GM18519 (cell line): Measurements from ENCODE around the gene GABRA5.

Experiments used
- ATAC-seq: cut with Tn5 transposase; IDR thresholded peaks from one replicate; pipeline ENCODE4 v1.9.1; 2021; ENCODE audit warnings: mild to moderate bottlenecking, moderate library complexity; ENCODE audit not compliant: unreplicated experiment, low FRiP score

The GABRA5 gene

DNA sequence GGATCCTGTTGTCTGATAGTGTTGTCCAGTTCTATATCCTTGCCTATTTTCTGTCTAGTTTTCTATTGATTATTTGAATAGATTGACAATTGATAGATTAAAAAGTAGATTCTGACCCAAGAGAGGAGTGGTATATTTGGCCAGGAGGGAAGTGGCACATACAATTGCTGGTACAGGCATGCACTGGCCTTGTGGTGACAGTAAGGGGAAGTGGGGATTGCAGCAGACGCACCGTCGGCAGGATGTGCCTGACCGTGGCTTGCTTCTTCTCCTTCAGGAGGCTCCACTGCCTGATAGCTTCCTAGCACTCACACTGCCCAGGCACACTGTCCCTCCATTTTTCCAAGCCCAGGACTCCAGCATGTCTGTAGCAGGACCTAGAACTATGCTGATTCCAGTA, 114.6 kb downstream of the GABRA5 start:
- ATAC-seq = no peak

GRCh38 chr15:26983822-26984221, 117.0 kb downstream of the GABRA5 start:
- no peak for ATAC-seq

GRCh38 chr15:26985050-26985449, 118.2 kb downstream of the GABRA5 start:
- ATAC-seq = no peak

DNA sequence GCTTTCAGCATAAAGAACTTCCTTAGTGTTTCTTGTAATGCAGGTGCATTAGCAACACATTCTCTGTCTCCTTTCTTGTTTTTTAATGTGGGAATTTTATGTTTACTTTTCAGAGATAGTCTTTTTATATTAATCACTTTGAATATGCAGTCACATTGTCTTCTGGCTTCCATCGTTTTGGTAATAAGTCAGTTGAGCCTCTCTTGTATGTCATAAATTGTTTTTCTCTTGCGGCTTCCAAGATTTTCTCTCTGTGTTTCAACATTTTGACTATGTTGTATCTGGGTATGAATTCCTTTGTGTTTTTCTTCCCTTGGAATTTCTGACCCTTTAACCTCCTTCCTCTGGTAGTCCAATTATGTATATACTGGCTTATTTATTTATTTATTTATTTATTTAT, 129.4 kb downstream of the GABRA5 start:
- no peak for ATAC-seq
